TTC549 (cell line): ENCODE data around the gene CCDC3.

Source experiments
- FAIRE-seq: peaks from 2 replicates; lab custom pipeline; 2012; peaks lifted over from hg19 to GRCh38; lab: Jason Lieb, UNC

The CCDC3 gene

GRCh38 chr10:12961416-12962205, 39.9 kb downstream of the CCDC3 start:
- no peak for FAIRE-seq

GRCh38 chr10:12960941-12961340, 40.6 kb downstream of the CCDC3 start:
- FAIRE-seq, result no peak

GRCh38 chr10:12960334-12960898, 41.1 kb downstream of the CCDC3 start:
- FAIRE-seq, result no peak

- FAIRE-seq, result no peak
These were observed 42.9 kb downstream of the CCDC3 start for GRCh38 chr10:12958546-12959110.

- no peak for FAIRE-seq
These were observed 44.4 kb downstream of the CCDC3 start for GRCh38 chr10:12957081-12957480.

- FAIRE-seq, result no peak
These were observed 46.6 kb downstream of the CCDC3 start for GRCh38 chr10:12954866-12955265.

GRCh38 chr10:12950583-12951128, 50.9 kb downstream of the CCDC3 start:
- FAIRE-seq, result no peak

- no peak for FAIRE-seq
These were observed 52.3 kb downstream of the CCDC3 start for GRCh38 chr10:12949248-12949647.

GRCh38 chr10:12947741-12948140, 53.8 kb downstream of the CCDC3 start:
- FAIRE-seq, result no peak

- FAIRE-seq, result no peak
These were observed 55.1 kb downstream of the CCDC3 start for GRCh38 chr10:12946372-12946771.

- no peak for FAIRE-seq
These were observed 55.7 kb downstream of the CCDC3 start for GRCh38 chr10:12945690-12946359.

- FAIRE-seq, result no peak
These were observed 56.6 kb downstream of the CCDC3 start for GRCh38 chr10:12944931-12945330.

GRCh38 chr10:12943425-12943824, 58.1 kb downstream of the CCDC3 start:
- FAIRE-seq, result no peak

GRCh38 chr10:12941966-12942365, 59.5 kb downstream of the CCDC3 start:
- FAIRE-seq, result no peak

- no peak for FAIRE-seq
These were observed 60.7 kb downstream of the CCDC3 start for GRCh38 chr10:12940791-12941190.

- no peak for FAIRE-seq
These were observed 63.2 kb downstream of the CCDC3 start for GRCh38 chr10:12938271-12938670.

- no peak for FAIRE-seq
These were observed 64.0 kb downstream of the CCDC3 start for GRCh38 chr10:12937527-12937926.

- FAIRE-seq, result no peak
These were observed 66.7 kb downstream of the CCDC3 start for GRCh38 chr10:12934777-12935176.

- FAIRE-seq, result no peak
These were observed 72.1 kb downstream of the CCDC3 start for GRCh38 chr10:12929381-12929780.

GRCh38 chr10:12928571-12928970, 72.9 kb downstream of the CCDC3 start:
- FAIRE-seq, result no peak

- no peak for FAIRE-seq
These were observed 73.6 kb downstream of the CCDC3 start for GRCh38 chr10:12927896-12928295.

- FAIRE-seq, result no peak
These were observed 75.7 kb downstream of the CCDC3 start for GRCh38 chr10:12925845-12926244.

GRCh38 chr10:12924911-12925310, 76.6 kb downstream of the CCDC3 start:
- no peak for FAIRE-seq
